ENCODE results near the gene PCGF6. TPM values are rescaled to one million over a fixed set of nuclear protein-coding genes. Genes with fewer than 3 reads are reported as not detected.
"Not testable (repeated sequence)": the region's sequence is repeated elsewhere in the genome, so short reads cannot be mapped to it uniquely, and the experiment has no call there.

Gene PCGF6
- total RNA-seq, 1 donor from 2014 or later, result 5.2 TPM

GRCh38 chr10:103316087-103316486 lies 34.9 kb downstream of the PCGF6 start:
- DNase-seq (ENCODE audit: low spot score), result no peak

- no peak for DNase-seq (ENCODE audit: low spot score)
These were observed 40.7 kb downstream of the PCGF6 start for GRCh38 chr10:103310197-103310596.

GRCh38 chr10:103307594-103307993 lies 43.3 kb downstream of the PCGF6 start:
- DNase-seq (ENCODE audit: low spot score), result no peak

- DNase-seq (ENCODE audit: low spot score), result no peak
These were observed 55.4 kb downstream of the PCGF6 start for GRCh38 chr10:103295374-103296015.

- DNase-seq (ENCODE audit: low spot score), result no peak
These were observed 59.4 kb downstream of the PCGF6 start for GRCh38 chr10:103291588-103291987.

GRCh38 chr10:103287992-103288391 lies 62.9 kb downstream of the PCGF6 start:
- no peak for DNase-seq (ENCODE audit: low spot score)

- DNase-seq (ENCODE audit: low spot score), result no peak
These were observed 66.8 kb downstream of the PCGF6 start for GRCh38 chr10:103284170-103284569.

- no peak for DNase-seq (ENCODE audit: low spot score)
These were observed 68.0 kb downstream of the PCGF6 start for GRCh38 chr10:103282961-103283360.

GRCh38 chr10:103281753-103282152 lies 69.2 kb downstream of the PCGF6 start:
- no peak for DNase-seq (ENCODE audit: low spot score)

GRCh38 chr10:103280506-103280905 lies 70.4 kb downstream of the PCGF6 start:
- no peak for DNase-seq (ENCODE audit: low spot score)

- DNase-seq (ENCODE audit: low spot score), result no peak
These were observed 70.9 kb downstream of the PCGF6 start for GRCh38 chr10:103280031-103280430.

- peak; percentile 52 for DNase-seq (ENCODE audit: low spot score)
These were observed 72.1 kb downstream of the PCGF6 start for GRCh38 chr10:103278862-103279298.

GRCh38 chr10:103278537-103278823 lies 72.5 kb downstream of the PCGF6 start:
- no peak for DNase-seq (ENCODE audit: low spot score)

GRCh38 chr10:103277713-103278536 lies 73.0 kb downstream of the PCGF6 start:
- DNase-seq (ENCODE audit: low spot score), result no peak

GRCh38 chr10:103276896-103277712 lies 73.8 kb downstream of the PCGF6 start, which contains the start of gene INA:
Gene INA, plus strand, starts transcription at chr10:103277138. Its CDS starts 74 bp downstream, at chr10:103277212.
- DNase-seq (ENCODE audit: low spot score), result no peak

- no peak for DNase-seq (ENCODE audit: low spot score)
These were observed 74.6 kb downstream of the PCGF6 start for GRCh38 chr10:103276251-103276895.

- no peak for DNase-seq (ENCODE audit: low spot score)
These were observed 77.9 kb downstream of the PCGF6 start for GRCh38 chr10:103273041-103273441.

GRCh38 chr10:103265717-103266329 lies 85.1 kb downstream of the PCGF6 start:
- DNase-seq (ENCODE audit: low spot score), result peak; percentile 77

- DNase-seq (ENCODE audit: low spot score), result no peak
These were observed 88.7 kb downstream of the PCGF6 start for GRCh38 chr10:103262229-103262628.

GRCh38 chr10:103259989-103260388 lies 91.0 kb downstream of the PCGF6 start:
- DNase-seq (ENCODE audit: low spot score), result no peak

- not testable (repeated sequence) for DNase-seq (ENCODE audit: low spot score)
These were observed 92.0 kb downstream of the PCGF6 start for GRCh38 chr10:103258928-103259327.
